Naive thymus-derived CD4-positive, alpha-beta T cell (primary cell): Measurements from ENCODE around the gene FAM174B. TPM values are rescaled to one million over a fixed set of nuclear protein-coding genes. Genes with fewer than 3 reads are reported as not detected.
A peak's percentile ranks its signal among the peaks of the same experiment; 100 is the strongest.
"Not testable (repeated sequence)": the region's sequence is repeated elsewhere in the genome, so short reads cannot be mapped to it uniquely, and the experiment has no call there.

Source experiments
- ATAC-seq: fragments of 150-1000 bp; cut with Tn5 transposase; 2 replicates; pipeline ENCODE4 v1.10.0; 2021; ENCODE audit warnings: mild to moderate bottlenecking, moderate library complexity
- CTCF ChIA-PET: fragments of 350-600 bp; sonication (Branson Sonifier 250); formaldehyde crosslinking; loops from one replicate; lab custom pipeline; 2021; ENCODE audit warnings: antibody characterized with exemption; lab: Charles Lee
- POLR2A ChIA-PET: fragments of 350-600 bp; sonication (Branson Sonifier 250); formaldehyde crosslinking; loops from one replicate; lab custom pipeline; 2021; ENCODE audit warnings: antibody characterized with exemption, inconsistent platforms; lab: Charles Lee
- DNase-seq, 9 donors: peaks; one replicate each; pipeline versions ENCODE4 v3.0.0 to v3.0.0-alpha.2; 2020 to 2022; ENCODE audit warnings: mixed read lengths in 1 of 9
- H3K27ac ChIP-seq: one replicate; pipeline ENCODE4 v1.7.0; 2013; ENCODE audit warnings: mild to moderate bottlenecking, low read depth, low read length, moderate library complexity
- H3K27me3 ChIP-seq, 2 donors: one replicate each; pipeline ENCODE4 v1.7.0; 2013; ENCODE audit warnings: low read length in 2 of 2, mild to moderate bottlenecking in 2 of 2, moderate library complexity in 2 of 2; ENCODE audit not compliant: control insufficient read depth in 2 of 2, insufficient read depth in 2 of 2
- H3K36me3 ChIP-seq, 3 experiments: 1 replicate in 2 of 3; 2 replicates in 1 of 3; pipeline ENCODE4 v1.7.0; 2013; ENCODE audit warnings: low read length in 3 of 3, mild to moderate bottlenecking in 3 of 3, moderate library complexity in 1 of 3; ENCODE audit not compliant: insufficient read depth in 3 of 3, control insufficient read depth in 2 of 3
- H3K4me1 ChIP-seq, 2 donors: one replicate each; pipeline ENCODE4 v1.7.0; 2013; ENCODE audit warnings: low read length in 2 of 2, mild to moderate bottlenecking in 2 of 2, moderate library complexity in 1 of 2; ENCODE audit not compliant: control insufficient read depth in 2 of 2, insufficient read depth in 2 of 2
- H3K4me3 ChIP-seq: 2 replicates; pipeline ENCODE4 v1.7.0; 2013; ENCODE audit warnings: mild to moderate bottlenecking, low read length
- H3K9me3 ChIP-seq, 3 experiments: 1 replicate in 2 of 3; 2 replicates in 1 of 3; pipeline ENCODE4 v1.7.0; 2013; ENCODE audit warnings: low read length in 3 of 3; ENCODE audit not compliant: control insufficient read depth in 2 of 3
- H3K27ac Mint-ChIP-seq, 9 donors: one replicate each; pipeline ENCODE4 v1.8.0; 2020 to 2022; ENCODE audit warnings: mixed read lengths in 9 of 9, mild to moderate bottlenecking in 8 of 9, moderate library complexity in 5 of 9, inconsistent platforms in 2 of 9
- H3K27me3 Mint-ChIP-seq, 5 donors: one replicate each; pipeline ENCODE4 v1.8.0; 2021 to 2022; ENCODE audit warnings: mixed read lengths in 5 of 5, mild to moderate bottlenecking in 1 of 5
- H3K36me3 Mint-ChIP-seq, 5 donors: one replicate each; pipeline ENCODE4 v1.8.0; 2020 to 2022; ENCODE audit warnings: mixed read lengths in 5 of 5, mild to moderate bottlenecking in 3 of 5, inconsistent platforms in 1 of 5
- H3K4me1 Mint-ChIP-seq, 7 donors: one replicate each; pipeline ENCODE4 v1.8.0; 2020 to 2022; ENCODE audit warnings: mixed read lengths in 7 of 7, mild to moderate bottlenecking in 3 of 7, inconsistent platforms in 1 of 7
- H3K4me3 Mint-ChIP-seq, 10 donors: one replicate each; pipeline ENCODE4 v1.8.0; 2020 to 2022; ENCODE audit warnings: mild to moderate bottlenecking in 10 of 10, mixed read lengths in 10 of 10, moderate library complexity in 6 of 10, inconsistent platforms in 2 of 10
- H3K9me3 Mint-ChIP-seq, 11 donors: one replicate each; pipeline ENCODE4 v1.8.0; 2020 to 2022; ENCODE audit warnings: mixed read lengths in 11 of 11, mild to moderate bottlenecking in 4 of 11, inconsistent platforms in 1 of 11, moderate library complexity in 1 of 11
- intact Hi-C, 2 donors: fragments of 100-400 bp; cut with micrococcal nuclease; formaldehyde crosslinking; loops; one replicate each; pipeline ENCODE4 v1.15.1; 2023
- polyA plus RNA-seq, 2 donors: library from polyadenylated mRNA; unstranded; fragments of 300-500 nt; fragmentation: Illumina TruSeq; gene quantifications; one replicate each; pipeline ENCODE4 v1.2.3, GENCODE V29; 2021
- total RNA-seq, 6 experiments: library from RNA in 5 of 6; stranded (reverse) in 5 of 6; gene quantifications; 1 replicate in 5 of 6; 2 replicates in 1 of 6; pipeline ENCODE4 v1.2.3 and lab custom pipeline; 2021 to 2026

Gene FAM174B
- total and polyA plus RNA-seq, 7 experiments from 2014 or later: 3.5 to 15.9 (median 6.7) TPM

- Histone ChIP-seq H3K4me1 (no peaks in the 10 kb centered on the region), H3K27ac (no peak overlapping the region), H3K27me3 (no peaks in the 10 kb centered on the region), H3K9me3 (no peaks in the 10 kb centered on the region), H3K36me3 (no peaks in the 10 kb centered on the region), H3K4me3 (no peak overlapping the region)
- Mint-ChIP-seq H3K9me3 (peaks cover 0 to 3% (median 0%) of the 10 kb centered on the region in 11 donors), H3K4me1 (no peaks in the 10 kb centered on the region), H3K27ac (no peak overlapping the region), H3K27me3 (peaks cover 0 to 5% (median 0%) of the 10 kb centered on the region in 5 donors), H3K4me3 (no peak overlapping the region), H3K36me3 (no peaks in the 10 kb centered on the region)
- POLR2A ChIA-PET: no interaction called here
- CTCF ChIA-PET: no interaction called here
- intact Hi-C loops: loop anchor here in 1 of 2 donors (1.0 kb wide), 1 partner anchor 102 kb away; no protein-coding TSS in a partner anchor
- ATAC-seq: no peak
- DNase-seq: no peak
Observed at GRCh38 chr15:92611995-92612745, 43.4 kb downstream of the FAM174B start.

- Histone ChIP-seq H3K27ac (no peak overlapping the region), H3K27me3 (no peaks in the 10 kb centered on the region), H3K4me1 (no peaks in the 10 kb centered on the region), H3K9me3 (no peaks in the 10 kb centered on the region), H3K4me3 (no peak overlapping the region), H3K36me3 (no peaks in the 10 kb centered on the region)
- intact Hi-C loops: no loop called here
- H3K36me3 Mint-ChIP-seq: peaks cover 0 to 3% (median 0%) of the 10 kb centered on the region in 5 donors
- H3K9me3 Mint-ChIP-seq: peaks cover 0 to 4% (median 0%) of the 10 kb centered on the region in 11 donors
- H3K4me3 Mint-ChIP-seq: no peak overlapping the region
- DNase-seq (no peak), ATAC-seq (no peak)
- POLR2A ChIA-PET: no interaction called here
- no peaks in the 10 kb centered on the region for H3K4me1 Mint-ChIP-seq
- H3K27ac Mint-ChIP-seq: no peak overlapping the region
- CTCF ChIA-PET: no interaction called here
- H3K27me3 Mint-ChIP-seq: peaks cover 0 to 9% (median 0%) of the 10 kb centered on the region in 5 donors
Observed at GRCh38 chr15:92611150-92611549, 44.4 kb downstream of the FAM174B start.

GRCh38 chr15:92610101-92610520 lies 45.5 kb downstream of the FAM174B start:
- Mint-ChIP-seq H3K27ac (peak overlapping the region in 1 of 9 donors; percentile 25), H3K36me3 (peaks cover 0 to 7% (median 0%) of the 10 kb centered on the region in 5 donors), H3K27me3 (peaks cover 0 to 18% (median 0%) of the 10 kb centered on the region in 5 donors), H3K4me3 (no peak overlapping the region), H3K4me1 (no peaks in the 10 kb centered on the region), H3K9me3 (peaks cover 0 to 8% (median 0%) of the 10 kb centered on the region in 11 donors)
- DNase-seq (no peak), ATAC-seq (no peak)
- Histone ChIP-seq H3K9me3 (no peaks in the 10 kb centered on the region), H3K27ac (no peak overlapping the region), H3K4me1 (no peaks in the 10 kb centered on the region), H3K4me3 (no peak overlapping the region), H3K27me3 (no peaks in the 10 kb centered on the region), H3K36me3 (no peaks in the 10 kb centered on the region)
- CTCF ChIA-PET: no interaction called here
- POLR2A ChIA-PET: no interaction called here
- intact Hi-C loops: no loop called here

GRCh38 chr15:92608866-92609700 lies 46.5 kb downstream of the FAM174B start:
- intact Hi-C loops: no loop called here
- H3K36me3 ChIP-seq: no peaks in the 10 kb centered on the region
- Mint-ChIP-seq H3K36me3 (peaks cover 0 to 7% (median 0%) of the 10 kb centered on the region in 5 donors), H3K27ac (no peak overlapping the region), H3K9me3 (peaks cover 0 to 8% (median 0%) of the 10 kb centered on the region in 11 donors), H3K27me3 (peaks cover 0 to 22% (median 0%) of the 10 kb centered on the region in 5 donors), H3K4me3 (no peak overlapping the region), H3K4me1 (no peaks in the 10 kb centered on the region)
- no peak overlapping the region for H3K4me3 ChIP-seq
- POLR2A ChIA-PET: no interaction called here
- no peak for ATAC-seq
- CTCF ChIA-PET: no interaction called here
- no peaks in the 10 kb centered on the region for H3K9me3 ChIP-seq
- no peaks in the 10 kb centered on the region for H3K27me3 ChIP-seq
- no peak for DNase-seq
- no peak overlapping the region for H3K27ac ChIP-seq
- no peaks in the 10 kb centered on the region for H3K4me1 ChIP-seq

- H3K27ac Mint-ChIP-seq, ATAC-seq, H3K36me3 ChIP-seq, H3K27me3 ChIP-seq, H3K9me3 ChIP-seq, H3K9me3 Mint-ChIP-seq, DNase-seq, CTCF ChIA-PET, H3K4me1 Mint-ChIP-seq, H3K36me3 Mint-ChIP-seq, H3K4me1 ChIP-seq, H3K4me3 Mint-ChIP-seq, H3K4me3 ChIP-seq, H3K27ac ChIP-seq, intact Hi-C loops, POLR2A ChIA-PET: not testable (repeated sequence)
- peaks cover 0 to 25% (median 6%) of the 10 kb centered on the region in 5 donors for H3K27me3 Mint-ChIP-seq
Observed at GRCh38 chr15:92606836-92607150, 48.8 kb downstream of the FAM174B start.

GRCh38 chr15:92606126-92606835 lies 49.3 kb downstream of the FAM174B start:
- DNase-seq: no peak
- H3K27ac Mint-ChIP-seq: no peak overlapping the region
- no peaks in the 10 kb centered on the region for H3K4me1 Mint-ChIP-seq
- POLR2A ChIA-PET: no interaction called here
- no peaks in the 10 kb centered on the region for H3K9me3 ChIP-seq
- H3K27ac ChIP-seq: no peak overlapping the region
- intact Hi-C loops: no loop called here
- peaks cover 0 to 7% (median 0%) of the 10 kb centered on the region in 5 donors for H3K36me3 Mint-ChIP-seq
- peaks cover 0 to 8% (median 0%) of the 10 kb centered on the region in 11 donors for H3K9me3 Mint-ChIP-seq
- ATAC-seq: no peak
- H3K36me3 ChIP-seq: no peaks in the 10 kb centered on the region
- no peak overlapping the region for H3K4me3 Mint-ChIP-seq
- CTCF ChIA-PET: interaction anchor here (0.6 kb wide), 1 partner anchor 427 kb away, joined by 4 read pairs; no protein-coding TSS in a partner anchor
- no peaks in the 10 kb centered on the region for H3K27me3 ChIP-seq
- no peak overlapping the region for H3K4me3 ChIP-seq
- H3K27me3 Mint-ChIP-seq: peaks cover 0 to 28% (median 9%) of the 10 kb centered on the region in 5 donors
- no peaks in the 10 kb centered on the region for H3K4me1 ChIP-seq
